GM23338 (cell line): Measurements from ENCODE around the gene SPC24. TPM values are rescaled to one million over a fixed set of nuclear protein-coding genes. Genes with fewer than 3 reads are reported as not detected.

Source experiments
- ATAC-seq: fragments of 200-7000 bp; cut with Tn5 transposase; 3 replicates; pipeline ENCODE4 v1.9.1; 2020
- DNase-seq: peaks from one replicate; pipeline ENCODE4 v3.0.0-alpha.2; 2015; ENCODE audit warnings: low spot score
- H2AFZ ChIP-seq: fragments of 200-600 bp; sonication (generic); 2 replicates; pipeline ENCODE4 v1.8.0; 2016; ENCODE audit warnings: antibody characterized with exemption, mild to moderate bottlenecking, moderate library complexity
- H3F3A ChIP-seq: fragments of 200-600 bp; sonication (generic); replicated peaks from 2 replicates; pipeline ENCODE4 v1.8.0; 2017; ENCODE audit warnings: antibody characterized with exemption, mixed run types, low read depth
- H3K27ac ChIP-seq: fragments of 200-600 bp; sonication (generic); 2 replicates; pipeline ENCODE4 v1.6.1; 2016; ENCODE audit warnings: low read depth
- H3K27me3 ChIP-seq: fragments of 200-600 bp; sonication (generic); 2 replicates; pipeline ENCODE4 v1.8.0; 2016; ENCODE audit warnings: mild to moderate bottlenecking, mixed run types, moderate library complexity; ENCODE audit not compliant: insufficient read depth
- H3K36me3 ChIP-seq: fragments of 200-600 bp; sonication (generic); 2 replicates; pipeline ENCODE4 v1.8.0; 2016; ENCODE audit warnings: mild to moderate bottlenecking; ENCODE audit not compliant: insufficient read depth
- H3K4me1 ChIP-seq: fragments of 200-600 bp; sonication (generic); 2 replicates; pipeline ENCODE4 v1.8.0; 2016; ENCODE audit warnings: mild to moderate bottlenecking, moderate library complexity; ENCODE audit not compliant: insufficient read depth
- H3K4me2 ChIP-seq: fragments of 200-600 bp; sonication (generic); 2 replicates; pipeline ENCODE4 v1.7.1; 2017; ENCODE audit warnings: mixed run types
- H3K4me3 ChIP-seq: fragments of 200-600 bp; sonication (generic); 2 replicates; pipeline ENCODE4 v1.6.1; 2016; ENCODE audit warnings: mixed run types
- H3K79me2 ChIP-seq: fragments of 200-600 bp; sonication (generic); replicated peaks from 2 replicates; pipeline ENCODE4 v1.8.0; 2017; ENCODE audit warnings: mild to moderate bottlenecking; ENCODE audit not compliant: insufficient read depth
- H3K9me2 ChIP-seq: fragments of 200-600 bp; sonication (generic); 2 replicates; pipeline ENCODE4 v1.8.0; 2017; ENCODE audit not compliant: insufficient read depth
- H4K20me1 ChIP-seq: fragments of 200-600 bp; sonication (generic); replicated peaks from 2 replicates; pipeline ENCODE4 v1.8.0; 2017; ENCODE audit warnings: mild to moderate bottlenecking; ENCODE audit not compliant: insufficient read depth
- H3K27ac Mint-ChIP-seq: 2 replicates; pipeline ENCODE4 v1.8.0; 2020; ENCODE audit warnings: inconsistent platforms, mild to moderate bottlenecking, moderate library complexity, mixed read lengths
- H3K27me3 Mint-ChIP-seq: 3 replicates; pipeline ENCODE4 v1.8.0; 2022; ENCODE audit warnings: low read depth, mild to moderate bottlenecking, moderate library complexity, mixed read lengths, inconsistent platforms; ENCODE audit not compliant: insufficient read depth, poor library complexity
- H3K36me3 Mint-ChIP-seq: 3 replicates; pipeline ENCODE4 v1.8.0; 2021; ENCODE audit warnings: low read depth, mild to moderate bottlenecking, inconsistent platforms, moderate library complexity, mixed read lengths
- H3K4me1 Mint-ChIP-seq: 3 replicates; pipeline ENCODE4 v1.8.0; 2020; ENCODE audit warnings: mild to moderate bottlenecking, inconsistent platforms, mixed read lengths
- H3K4me3 Mint-ChIP-seq: 3 replicates; pipeline ENCODE4 v1.8.0; 2021; ENCODE audit warnings: moderate library complexity, mild to moderate bottlenecking, inconsistent platforms, mixed read lengths
- H3K9me3 Mint-ChIP-seq: 3 replicates; pipeline ENCODE4 v1.8.0; 2020; ENCODE audit warnings: moderate library complexity, mild to moderate bottlenecking, inconsistent platforms, mixed read lengths
- CREB1 ChIP-seq: fragments of 250-450 bp; sonication (Bioruptor Pico); IDR thresholded peaks from 2 replicates; pipeline ENCODE4 v1.5.0; 2020; ENCODE audit warnings: low read depth, mild to moderate bottlenecking, moderate library complexity
- CTCF ChIP-seq, 2 experiments: fragments of 200-600 bp in 1 of 2; sonication (generic) in 1 of 2; conservative IDR thresholded peaks; 2 replicates each; pipeline versions ENCODE4 v1.5.1 to v1.6.1; 2016 to 2017; ENCODE audit warnings: antibody characterized with exemption in 2 of 2, low read depth in 2 of 2, mild to moderate bottlenecking in 2 of 2, moderate library complexity in 1 of 2
- ETS1 ChIP-seq: IDR thresholded peaks from 2 replicates; pipeline ENCODE4 v1.6.1; 2016; ENCODE audit warnings: antibody characterized with exemption
- EZH2 ChIP-seq: fragments of 200-600 bp; sonication (generic); IDR thresholded peaks from one replicate; pipeline ENCODE4 v1.8.0; 2017; ENCODE audit warnings: antibody characterized with exemption, mild to moderate bottlenecking, low read depth; ENCODE audit not compliant: unreplicated experiment
- EZH2phosphoT487 ChIP-seq: fragments of 200-600 bp; sonication (generic); IDR thresholded peaks from one replicate; pipeline ENCODE4 v1.8.1; 2018; ENCODE audit warnings: antibody characterized with exemption; ENCODE audit not compliant: unreplicated experiment
- JUNB ChIP-seq: IDR thresholded peaks from one replicate; pipeline ENCODE4 v1.6.1; 2016; ENCODE audit warnings: antibody characterized with exemption; ENCODE audit not compliant: unreplicated experiment
- NANOG ChIP-seq: IDR thresholded peaks from 2 replicates; pipeline ENCODE4 v1.6.1; 2016; ENCODE audit warnings: antibody characterized with exemption, borderline replicate concordance
- POLR2AphosphoS5 ChIP-seq: IDR thresholded peaks from 2 replicates; pipeline ENCODE4 v1.6.1; 2016; ENCODE audit warnings: antibody characterized with exemption, low read depth
- REST ChIP-seq: IDR thresholded peaks from one replicate; pipeline ENCODE4 v1.6.1; 2018; ENCODE audit warnings: antibody characterized with exemption; ENCODE audit not compliant: unreplicated experiment
- STAT1 ChIP-seq: IDR thresholded peaks from one replicate; pipeline ENCODE4 v1.6.1; 2016; ENCODE audit warnings: antibody characterized with exemption; ENCODE audit not compliant: unreplicated experiment
- ZNF114 ChIP-seq: fragments of 250-450 bp; sonication (Bioruptor Pico); IDR thresholded peaks from 2 replicates; pipeline ENCODE4 v1.5.0; 2020; ENCODE audit warnings: mild to moderate bottlenecking, moderate library complexity
- ZNF331 ChIP-seq: fragments of 250-450 bp; sonication (Bioruptor Pico); IDR thresholded peaks from 2 replicates; pipeline ENCODE4 v1.5.0; 2020; ENCODE audit warnings: low read depth, mild to moderate bottlenecking, moderate library complexity
- ZNF462 ChIP-seq: fragments of 250-450 bp; sonication (Bioruptor Pico); IDR thresholded peaks from 2 replicates; pipeline ENCODE4 v1.5.0; 2020; ENCODE audit warnings: mild to moderate bottlenecking, moderate library complexity
- polyA plus RNA-seq: library from polyadenylated mRNA; unstranded; fragments of >200 nt; fragmentation: Nextera tagmentation; extraction: Ambion mirVana; gene quantifications from 2 replicates; pipeline ENCODE4 v1.2.1, GENCODE V29; 2016
- total RNA-seq: library from RNA; depleted of rRNA; stranded (reverse); fragments of >200 nt; shearing (Covaris generic); gene quantifications from 2 replicates; pipeline ENCODE4 v1.2.3, GENCODE V29; 2014

Gene SPC24
- total and polyA plus RNA-seq, 2 experiments from 2014 or later, result 38.7 to 40.6 TPM

- H3F3A ChIP-seq, result peaks cover 71% of the 10 kb centered on the region
- TF ChIP-seq ZNF462 (CRISPR knock-in tag) (no peak), STAT1 (no peak), JUNB (no peak), ETS1 (no peak), ZNF114 (CRISPR knock-in tag) (no peak), EZH2 (no peak), EZH2phosphoT487 (no peak), NANOG (no peak), ZNF331 (CRISPR knock-in tag) (no peak), CTCF (conservative IDR thresholded peaks at IDR 0.05; ENCODE audit: low read depth in 2 of 2) (no peak), CREB1 (CRISPR knock-in tag) (no peak), REST (no peak), POLR2AphosphoS5 (no peak)
- DNase-seq (no peak), ATAC-seq (no peak)
- Mint-ChIP-seq H3K27me3 (peaks cover 7% of the 10 kb centered on the region), H3K36me3 (peaks cover 99% of the 10 kb centered on the region), H3K9me3 (no peaks in the 10 kb centered on the region), H3K27ac (no peak overlapping the region), H3K4me3 (no peak overlapping the region), H3K4me1 (no peaks in the 10 kb centered on the region)
- peaks cover 60% of the 10 kb centered on the region for H4K20me1 ChIP-seq
- no peaks in the 10 kb centered on the region for H3K4me1 ChIP-seq
- H3K79me2 ChIP-seq, result peaks cover 59% of the 10 kb centered on the region
- H3K36me3 ChIP-seq, result peaks cover 79% of the 10 kb centered on the region
- H3K4me2 ChIP-seq, result no peak overlapping the region
- H3K27ac ChIP-seq, result 0 out of 2 replicates have a peak overlapping the region, but pooled peaks have one; percentile 39
- no peaks in the 10 kb centered on the region for H3K27me3 ChIP-seq
- H3K9me2 ChIP-seq, result no peaks in the 10 kb centered on the region
- no peak overlapping the region for H2AFZ ChIP-seq
- no peak overlapping the region for H3K4me3 ChIP-seq
These were observed 46.8 kb downstream of the SPC24 start for GRCh38 chr19:11108746-11109145.
